COLO668 (cell line): ENCODE data around the gene ISM1.

Source experiments
- DNase-seq: peaks from one replicate; lab custom pipeline; 2025; ENCODE audit not compliant: unreplicated experiment; lab: John Stamatoyannopoulos, UW

ISM1 gene

DNA sequence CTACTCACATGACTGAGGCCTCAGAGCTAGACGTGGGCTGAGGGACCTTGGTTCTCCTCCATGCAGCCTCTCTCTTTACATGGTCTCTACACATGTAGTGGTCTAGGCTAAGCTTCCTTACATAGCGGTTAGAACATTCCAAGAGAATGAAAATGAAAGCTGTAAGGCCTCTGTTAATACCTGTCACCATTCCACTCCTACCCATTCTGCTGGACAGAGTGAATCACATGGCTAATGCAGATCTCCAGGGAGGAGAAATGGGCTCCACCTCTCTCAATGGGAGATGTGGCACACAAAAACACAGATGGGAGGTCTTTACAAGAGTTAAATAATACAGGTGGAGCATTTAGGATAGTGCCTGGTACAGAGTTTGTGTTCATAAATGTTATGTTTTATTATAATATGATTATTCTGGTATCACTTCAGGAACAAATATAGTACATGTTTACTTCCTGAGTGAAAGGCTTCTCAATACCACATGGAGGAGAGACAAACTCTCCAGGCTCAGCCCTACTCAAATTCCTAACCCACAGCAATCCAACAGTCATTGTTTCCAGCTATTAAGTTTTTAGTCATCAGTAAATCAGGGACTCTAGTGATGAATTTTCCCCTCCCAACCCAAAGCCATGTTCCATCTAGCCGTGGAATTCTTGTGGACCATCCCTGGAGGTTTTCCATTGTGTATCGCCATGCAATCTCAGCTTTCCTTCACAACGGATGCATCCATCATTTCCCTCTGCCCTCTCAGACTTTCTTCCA, 57.9 kb downstream of the ISM1 start:
- no peak for DNase-seq

GRCh38 chr20:13280609-13281324, 59.7 kb downstream of the ISM1 start:
- DNase-seq, result no peak

- DNase-seq, result no peak
These were observed 63.1 kb downstream of the ISM1 start for GRCh38 chr20:13283869-13284829.

- DNase-seq, result no peak
These were observed 63.8 kb downstream of the ISM1 start for GRCh38 chr20:13284830-13285229.

DNA sequence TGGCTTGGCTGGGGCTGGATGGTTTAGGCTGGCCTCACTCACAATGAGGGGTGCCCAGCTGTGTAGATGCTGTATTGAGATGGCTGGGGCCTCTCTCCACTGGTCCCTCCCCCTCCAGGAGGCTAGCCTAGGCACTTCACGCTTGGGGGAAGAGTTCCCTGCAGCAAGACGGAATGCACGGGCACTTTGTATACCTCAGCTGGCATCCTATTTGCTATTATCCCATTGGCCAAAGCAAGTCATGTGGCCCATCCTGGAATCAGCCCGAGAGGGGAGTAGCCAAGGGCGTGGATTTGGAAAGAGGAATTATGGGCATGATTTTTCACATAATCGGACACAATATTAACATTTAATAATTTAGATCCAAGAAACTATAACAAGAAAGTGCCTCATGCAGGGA, 64.3 kb downstream of the ISM1 start:
- no peak for DNase-seq

DNA sequence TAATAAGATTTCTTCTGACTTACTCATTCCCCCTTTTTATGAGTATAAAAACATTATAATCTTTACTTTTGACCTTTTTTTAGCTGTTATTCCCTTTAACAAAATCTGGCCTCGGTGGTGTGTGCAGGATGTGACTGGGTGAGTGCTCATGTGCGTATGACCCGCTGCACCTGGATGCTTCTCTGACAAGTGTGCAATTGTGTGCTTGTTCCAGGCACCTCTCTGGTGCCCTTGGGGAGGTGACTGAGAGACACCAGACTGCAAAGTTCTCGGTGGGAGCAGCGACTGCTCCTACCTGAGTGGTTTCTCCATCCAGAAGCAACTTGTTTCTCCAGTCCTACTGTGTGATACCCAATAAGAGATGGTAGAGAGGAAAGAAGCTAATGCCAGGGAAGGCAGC, 65.0 kb downstream of the ISM1 start:
- no peak for DNase-seq

GRCh38 chr20:13286607-13287006, 65.5 kb downstream of the ISM1 start:
- DNase-seq, result no peak

DNA sequence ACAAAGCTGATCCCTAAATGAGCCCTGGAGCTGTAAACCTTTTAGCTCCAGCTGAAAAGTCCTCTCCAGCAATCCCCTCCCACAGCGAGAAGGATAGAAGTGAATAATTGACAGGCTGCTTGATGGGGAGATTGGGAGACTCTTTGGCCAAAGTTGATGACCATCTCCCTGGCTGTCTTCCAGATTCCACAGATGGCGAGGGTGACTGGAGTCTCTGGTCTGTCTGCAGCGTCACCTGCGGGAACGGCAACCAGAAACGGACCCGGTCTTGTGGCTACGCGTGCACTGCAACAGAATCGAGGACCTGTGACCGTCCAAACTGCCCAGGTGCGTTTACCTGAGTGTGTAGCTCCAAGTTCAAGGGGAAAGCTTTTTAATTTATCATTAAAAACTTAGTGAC, 67.3 kb downstream of the ISM1 start:
- DNase-seq, result no peak

GRCh38 chr20:13289031-13289430, 68.0 kb downstream of the ISM1 start:
- no peak for DNase-seq

- no peak for DNase-seq
These were observed 69.7 kb downstream of the ISM1 start for GRCh38 chr20:13290724-13291123.

DNA sequence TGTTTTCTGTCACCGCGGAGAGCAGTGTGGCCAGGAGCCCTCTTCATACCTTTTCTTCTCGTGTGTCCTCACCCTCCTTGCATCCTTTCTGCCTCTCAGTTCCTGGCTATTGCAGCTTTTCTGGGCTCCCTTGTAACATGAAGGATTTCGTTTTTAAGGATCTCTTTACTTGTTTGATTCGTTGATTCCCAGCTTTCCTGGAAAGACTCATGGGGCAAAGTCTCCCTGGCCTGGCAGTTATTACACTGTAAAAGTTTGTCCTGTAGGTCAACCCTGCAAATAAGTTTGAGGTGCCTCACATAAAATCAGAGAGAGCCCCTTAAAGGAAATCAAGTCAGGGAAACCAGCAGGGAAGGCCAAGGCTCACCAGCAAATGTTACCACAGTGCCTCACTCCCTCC, 70.1 kb downstream of the ISM1 start:
- DNase-seq, result no peak

DNA sequence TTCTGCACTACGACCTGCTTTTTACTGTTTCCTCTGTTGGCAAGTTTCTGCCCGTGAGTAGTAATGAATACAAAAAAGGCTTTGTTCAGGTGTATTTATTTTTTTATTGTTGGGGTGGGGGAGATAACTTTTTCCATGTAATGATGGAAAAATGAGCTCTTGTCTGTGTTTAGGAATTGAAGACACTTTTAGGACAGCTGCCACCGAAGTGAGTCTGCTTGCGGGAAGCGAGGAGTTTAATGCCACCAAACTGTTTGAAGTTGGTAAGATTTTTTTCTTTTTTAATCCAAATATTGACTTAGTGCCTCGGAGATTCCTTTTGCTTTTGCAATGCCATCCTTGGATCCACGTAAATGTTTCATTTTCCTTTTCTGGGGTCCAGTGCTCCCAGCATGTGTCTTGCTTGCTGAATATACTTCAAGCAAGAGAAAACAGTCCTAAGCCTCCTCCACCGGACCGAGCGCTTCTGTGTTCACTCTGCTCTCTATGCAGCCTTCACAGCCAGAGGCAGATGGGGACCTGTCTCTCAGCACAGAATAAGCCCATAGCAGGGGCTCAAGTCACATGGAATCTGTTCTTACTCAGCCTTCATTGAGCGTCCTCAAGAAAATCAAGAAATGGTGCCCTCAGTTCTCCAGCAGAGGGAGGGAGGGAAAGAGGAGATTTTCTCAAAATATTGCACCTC, 71.3 kb downstream of the ISM1 start:
- no peak for DNase-seq

DNA sequence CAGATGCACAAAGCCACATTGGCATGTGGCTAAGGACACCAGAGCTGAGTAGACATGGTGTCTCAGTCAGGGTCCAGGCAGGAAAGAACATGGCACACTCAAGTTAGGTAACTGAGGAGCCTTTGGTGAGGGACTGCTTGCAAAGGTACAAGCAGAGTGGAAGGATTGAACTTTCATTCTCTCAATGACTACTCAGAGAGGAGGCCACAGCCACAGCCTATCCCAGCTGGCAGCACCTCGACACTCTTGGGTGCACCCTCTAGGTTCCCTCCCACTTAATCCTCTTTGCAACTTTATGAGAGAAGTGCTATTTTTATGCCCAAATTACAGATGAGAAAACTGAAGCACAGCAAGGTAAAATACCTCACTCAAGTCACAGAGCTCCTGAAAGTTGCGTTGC, 73.4 kb downstream of the ISM1 start:
- no peak for DNase-seq

GRCh38 chr20:13295637-13296036, 74.6 kb downstream of the ISM1 start:
- no peak for DNase-seq

GRCh38 chr20:13296070-13296469, 75.0 kb downstream of the ISM1 start:
- DNase-seq, result no peak

GRCh38 chr20:13297147-13297899, 76.2 kb downstream of the ISM1 start:
- no peak for DNase-seq

- DNase-seq, result no peak
These were observed 77.8 kb downstream of the ISM1 start for GRCh38 chr20:13298692-13299373.

DNA sequence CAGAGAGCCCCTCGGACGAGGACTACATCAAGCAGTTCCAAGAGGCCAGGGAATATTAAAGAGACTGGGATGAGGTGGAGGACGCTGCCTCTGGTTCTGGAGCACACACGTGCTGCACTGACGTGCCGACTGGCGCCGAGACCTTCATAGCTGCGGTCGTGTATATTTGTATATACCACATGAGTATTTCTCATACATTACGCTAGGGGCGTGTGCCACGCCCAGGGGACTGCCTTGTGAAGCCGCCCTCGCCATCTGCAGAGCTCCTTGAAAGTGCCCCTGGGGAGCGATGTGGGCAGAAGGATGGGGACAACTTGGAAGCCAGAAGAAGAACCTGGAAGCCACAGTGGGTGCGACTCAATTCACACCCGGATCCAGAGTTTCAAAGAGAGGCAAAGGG, 78.3 kb downstream of the ISM1 start:
- DNase-seq, result no peak

DNA sequence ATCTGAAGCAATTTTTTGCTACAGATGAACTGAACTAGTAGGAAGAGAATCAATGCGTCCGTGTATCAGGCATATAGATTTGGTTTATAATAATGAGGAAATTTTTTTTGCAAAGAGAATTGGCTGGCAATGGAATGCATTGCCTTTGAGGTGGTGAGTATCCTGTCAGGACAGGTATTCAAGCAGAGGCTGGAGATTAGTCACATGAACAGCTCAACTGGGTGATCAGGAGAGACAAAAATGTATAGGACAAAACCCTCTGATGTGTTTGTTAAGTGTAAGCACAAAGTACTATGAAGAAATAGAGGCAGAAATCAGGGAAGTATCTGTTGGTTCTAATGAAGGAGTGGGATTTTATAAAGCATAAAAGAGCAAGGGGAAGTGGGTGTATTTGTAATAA, 80.5 kb downstream of the ISM1 start:
- DNase-seq, result no peak
